Mesenteric fat pad (tissue), 1 donor: ENCODE results near the gene PTBP3. TPM values are rescaled to one million over a fixed set of nuclear protein-coding genes. Genes with fewer than 3 reads are reported as not detected.
A peak's percentile ranks its signal among the peaks of the same experiment; 100 is the strongest.
"Not testable (repeated sequence)": the region's sequence is repeated elsewhere in the genome, so short reads cannot be mapped to it uniquely, and the experiment has no call there.

Experiments
- DNase-seq: peaks from one replicate; pipeline ENCODE4 v3.0.0-alpha.2; 2020; ENCODE audit warnings: low spot score
- long read RNA-seq: library from polyadenylated mRNA; unstranded; transcript quantifications from one replicate; pipeline ENCODE4 v2.0.0, GENCODE V29; 2020
- total RNA-seq: library from RNA; stranded (reverse); fragmentation: NEBNext Ultra II Directional; extraction: Animal tissue kit (Norgen Biotek cat#: 25700); gene quantifications from one replicate; pipeline ENCODE4 v1.2.1, GENCODE V29; 2021
- donor health status: DM: yes; HTN: yes; CAD: no.

Gene PTBP3
- total RNA-seq = 53.6 TPM
- long read RNA-seq, full-length matches to known transcripts = 2 of 7 reads
- long read RNA-seq, partial matches to known transcripts = 1 of 7 reads
- long read RNA-seq, other reads (novel, unspliced or antisense) = 4 of 7 reads

DNA sequence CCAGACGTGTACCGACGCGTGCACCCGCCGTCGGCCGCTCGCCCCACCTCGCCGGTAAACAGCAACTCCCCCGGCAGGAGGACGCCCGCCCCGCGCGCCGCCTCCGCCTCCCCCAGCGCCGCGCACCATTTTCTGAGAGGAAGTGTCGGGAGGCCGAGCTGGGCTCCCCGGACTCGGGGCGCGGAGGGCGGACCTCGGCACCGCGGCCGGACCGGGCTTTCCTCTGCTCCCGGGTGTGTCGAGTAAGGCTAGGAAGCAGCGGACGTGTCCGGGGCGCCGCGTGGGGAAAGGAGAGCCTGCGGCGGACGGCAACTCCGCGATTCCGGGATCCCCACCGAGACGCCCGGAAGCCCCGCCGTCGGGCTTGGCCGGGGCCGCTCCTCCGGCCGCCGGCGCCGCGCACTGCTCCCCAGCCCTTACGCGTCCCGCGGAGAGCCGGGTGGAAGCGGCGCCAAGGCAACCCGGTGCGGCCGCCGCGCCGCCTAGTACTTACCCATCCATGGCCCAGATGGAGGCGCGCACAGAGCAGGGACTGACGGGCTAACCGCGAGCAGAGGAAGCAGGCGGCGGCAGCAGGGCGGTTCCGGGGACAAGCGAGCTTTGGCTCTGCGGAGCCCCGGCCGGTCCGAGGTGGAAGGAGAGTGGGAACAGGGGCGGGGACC, at the start of gene PTBP3:
TSS of gene PTBP3 (minus strand) at position 643 of the 662 bp plus-strand sequence. CDS start 35,754 bp downstream, outside the sequence.
- DNase-seq = peak; percentile 93

GRCh38 chr9:112382501-112383364, 49.3 kb upstream of the PTBP3 start:
- DNase-seq = no peak

- no peak for DNase-seq
These were observed 48.6 kb upstream of the PTBP3 start for GRCh38 chr9:112382066-112382465.

GRCh38 chr9:112380825-112381221, 47.4 kb upstream of the PTBP3 start:
- DNase-seq = no peak

DNA sequence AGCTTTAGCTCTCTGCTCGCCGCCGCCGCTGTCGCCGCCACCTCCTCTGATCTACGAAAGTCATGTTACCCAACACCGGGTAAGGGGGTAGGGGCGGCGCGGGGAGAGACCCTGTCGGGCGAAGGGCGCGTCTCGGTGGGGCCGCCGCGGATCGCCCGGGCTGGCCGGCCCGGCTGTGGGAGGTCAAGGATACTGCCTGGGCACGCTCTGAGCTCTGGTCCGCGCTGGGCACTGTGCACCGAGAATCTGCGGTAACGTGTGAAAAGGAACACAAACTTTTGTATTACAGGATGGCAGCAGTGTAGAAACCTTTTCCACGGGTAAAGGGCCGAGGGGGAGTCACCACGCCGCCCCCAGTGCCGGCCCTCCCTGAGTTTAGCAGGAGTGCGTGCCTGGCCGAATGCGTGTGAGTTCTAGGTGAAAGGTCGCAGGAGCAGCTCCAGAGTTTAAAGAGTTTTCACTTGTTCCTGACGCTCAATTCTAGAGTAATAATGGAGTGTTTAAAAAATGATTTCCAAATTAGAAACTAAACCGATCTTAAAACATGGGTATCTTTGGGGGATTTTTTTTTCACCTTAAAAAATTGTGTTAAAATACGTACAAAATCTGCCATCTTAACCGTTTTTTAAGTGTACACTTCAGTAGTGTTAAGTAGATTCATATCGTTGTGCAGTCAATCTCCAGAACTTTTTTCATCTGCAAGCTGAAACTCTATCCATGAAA, 46.8 kb upstream of the PTBP3 start, which contains the start of gene HSDL2:
TSS of gene HSDL2 (plus strand) at position 7 of the 723 bp plus-strand sequence. CDS start at position 63, 56 bp downstream.
- no peak for DNase-seq

DNA sequence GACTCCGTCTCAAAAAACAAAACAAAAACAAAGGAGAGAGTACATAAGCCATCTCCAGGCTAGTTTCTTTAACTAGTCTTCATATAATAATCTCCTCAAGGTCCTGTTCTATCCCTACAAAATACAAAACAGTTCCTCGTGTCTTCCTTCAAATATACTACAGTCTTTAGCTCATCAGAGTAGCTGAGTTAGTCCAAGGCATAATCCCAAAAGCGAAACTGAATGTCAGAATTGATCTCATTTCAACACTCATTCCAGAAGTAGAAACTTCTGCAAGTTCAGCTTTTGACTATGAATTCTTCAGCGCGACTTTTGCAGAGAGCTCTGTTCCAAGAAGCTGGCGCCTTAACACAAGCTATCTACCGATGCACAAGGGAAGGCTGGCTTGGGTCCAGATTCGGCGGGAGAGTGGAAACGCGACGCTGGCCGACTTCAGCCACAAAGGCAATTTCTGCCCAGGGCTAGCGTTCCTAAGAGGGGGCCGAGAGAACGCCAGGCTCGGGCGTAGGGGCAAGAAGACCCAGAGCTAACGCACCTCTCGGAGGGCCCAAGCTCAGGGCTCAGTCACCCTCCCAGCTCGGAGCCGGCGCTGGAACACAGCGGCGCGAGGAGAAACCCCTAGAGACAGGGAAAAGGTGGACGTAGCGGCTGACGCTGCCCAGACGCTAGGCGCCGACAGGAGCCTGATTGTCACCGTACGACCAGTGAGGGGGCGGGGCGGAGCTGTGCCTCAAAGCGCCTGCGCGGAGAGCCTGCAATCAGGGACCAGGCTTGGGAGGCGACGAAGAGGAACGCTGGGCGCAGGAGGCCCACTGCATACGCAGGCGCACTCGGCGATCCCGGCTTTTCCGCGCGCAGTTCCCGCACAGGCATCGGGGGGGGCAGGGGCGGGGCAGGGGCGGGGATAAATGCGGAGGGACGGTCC, 46.0 kb upstream of the PTBP3 start:
- peak; percentile 100 for DNase-seq

GRCh38 chr9:112378328-112379176, 45.1 kb upstream of the PTBP3 start:
- DNase-seq = no peak

DNA sequence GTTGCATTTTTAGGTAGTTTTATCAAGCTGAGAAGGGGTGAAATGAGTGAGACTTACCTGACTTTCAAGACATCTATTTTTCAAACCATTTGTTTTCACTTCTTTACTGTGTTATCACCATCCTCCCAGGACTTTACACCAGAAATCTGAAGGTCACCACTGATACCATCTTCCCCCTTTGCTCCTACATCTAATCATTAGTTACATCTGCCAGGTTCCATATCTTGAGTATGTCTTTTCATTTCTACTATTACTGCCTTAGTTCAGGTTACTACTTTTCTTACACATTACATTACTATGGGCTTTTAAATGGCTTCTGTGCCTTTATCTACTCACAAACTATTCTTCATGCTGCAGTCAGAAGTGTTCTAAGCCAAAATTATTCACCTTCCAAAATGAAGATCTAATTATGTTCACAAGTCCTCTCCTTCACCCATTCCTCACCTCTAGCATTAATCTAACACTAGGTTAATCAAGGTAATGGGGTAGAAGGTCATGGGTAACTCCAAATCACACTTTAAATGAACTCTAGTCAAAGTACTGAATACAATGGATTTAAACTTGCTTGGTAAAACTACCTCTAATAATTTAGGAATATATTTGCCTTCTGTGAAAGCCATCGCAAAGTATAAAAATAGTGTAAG, 44.4 kb upstream of the PTBP3 start:
- no peak for DNase-seq

DNA sequence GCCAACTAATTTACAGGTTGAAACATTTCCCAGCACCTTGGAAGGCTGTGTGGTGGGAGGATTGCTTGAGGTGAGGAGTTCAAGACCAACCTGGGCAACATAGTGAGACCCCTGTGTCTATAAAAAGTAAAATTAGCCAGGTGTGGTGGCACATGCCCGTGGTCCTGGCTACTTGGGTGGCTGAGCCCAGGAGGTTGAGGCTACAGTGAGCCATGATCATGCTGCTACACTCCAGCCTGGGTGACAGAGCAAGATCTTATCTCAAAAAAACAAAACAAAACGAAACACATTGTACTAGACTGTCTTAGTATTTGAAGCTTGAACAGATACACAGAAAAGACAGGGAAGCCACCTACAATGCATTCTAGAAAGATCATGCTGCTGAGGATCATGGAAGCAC, 43.7 kb upstream of the PTBP3 start:
- no peak for DNase-seq

- no peak for DNase-seq
These were observed 41.9 kb upstream of the PTBP3 start for GRCh38 chr9:112375361-112375760.

- DNase-seq = not testable (repeated sequence)
These were observed 40.8 kb upstream of the PTBP3 start for GRCh38 chr9:112374232-112374631.

GRCh38 chr9:112373666-112374065, 40.2 kb upstream of the PTBP3 start:
- not testable (repeated sequence) for DNase-seq

DNA sequence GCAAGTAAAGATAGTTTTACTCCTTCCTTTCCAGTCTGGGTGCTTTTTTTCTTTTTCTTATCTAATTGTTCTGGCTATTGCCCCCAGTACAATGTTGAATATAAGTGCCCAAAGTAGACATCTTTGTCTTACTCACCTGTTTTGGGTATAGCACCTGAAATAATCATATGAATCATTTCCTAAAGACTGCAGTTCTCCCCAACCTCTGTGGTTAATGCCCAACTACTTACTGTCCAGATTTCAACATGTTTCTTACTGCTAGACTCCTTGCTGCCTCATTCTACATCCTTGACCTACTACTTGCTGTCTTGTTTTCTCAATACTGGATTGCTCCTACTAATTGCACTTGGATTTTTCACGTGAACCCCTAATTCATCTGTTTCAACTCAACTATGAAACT, 37.6 kb upstream of the PTBP3 start:
- DNase-seq = no peak

DNA sequence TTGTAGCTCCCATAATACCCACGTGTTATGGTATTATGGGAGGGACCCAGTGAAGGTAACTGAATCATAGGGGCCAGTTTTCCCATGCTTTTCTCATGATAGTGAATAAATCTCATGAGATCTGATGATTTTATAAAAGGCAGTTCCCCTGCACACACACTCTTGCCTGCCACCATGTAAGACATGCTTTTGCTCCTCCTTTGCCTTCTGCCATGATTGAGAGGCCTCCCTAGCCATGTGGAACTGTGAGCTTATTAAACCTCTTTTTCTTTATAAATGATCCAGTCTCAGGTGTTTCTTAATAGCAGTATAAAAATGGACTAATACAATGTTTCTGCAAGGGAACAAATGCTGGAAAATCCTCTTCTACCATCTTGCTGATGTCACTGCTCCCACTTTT, 36.4 kb upstream of the PTBP3 start:
- no peak for DNase-seq

DNA sequence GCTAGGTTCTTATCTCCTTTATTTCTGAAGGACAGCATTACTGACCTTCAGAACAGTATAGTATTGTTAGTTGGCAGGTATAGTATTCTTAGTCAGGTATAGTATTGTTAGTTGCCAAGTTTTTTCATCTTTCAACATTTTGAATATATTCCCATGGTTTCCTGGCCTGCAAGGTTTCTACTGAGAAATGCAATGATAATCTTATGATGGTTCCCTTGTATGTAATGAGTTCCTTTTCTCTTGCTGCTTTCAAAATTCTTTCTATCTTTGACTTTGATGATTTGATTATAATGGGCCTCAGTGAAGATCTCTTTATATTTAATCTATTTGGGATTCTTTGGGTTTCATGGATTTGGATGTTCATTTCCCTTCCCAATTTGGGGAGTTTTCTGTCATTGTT, 34.0 kb upstream of the PTBP3 start:
- no peak for DNase-seq

DNA sequence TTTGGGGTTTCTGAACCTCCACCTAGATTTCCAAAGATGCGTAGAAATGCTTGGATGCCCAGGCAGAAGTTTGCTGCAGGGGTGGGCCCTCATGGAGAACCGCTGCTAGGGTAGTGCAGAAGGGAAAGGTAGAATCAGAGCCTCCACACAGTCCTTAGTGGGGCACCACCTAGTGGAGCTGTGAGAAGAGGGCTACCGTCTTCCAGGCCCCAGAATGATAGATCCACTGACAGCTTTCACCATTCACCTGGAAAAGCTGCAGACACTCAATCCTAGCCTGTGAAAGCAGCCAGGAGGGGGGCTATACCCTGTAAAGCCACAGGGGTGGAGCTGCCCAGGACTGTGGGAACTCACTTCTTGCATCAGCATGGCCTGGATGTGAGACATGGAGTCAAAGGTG, 33.2 kb upstream of the PTBP3 start:
- no peak for DNase-seq

GRCh38 chr9:112365257-112365656, 31.8 kb upstream of the PTBP3 start:
- not testable (repeated sequence) for DNase-seq

DNA sequence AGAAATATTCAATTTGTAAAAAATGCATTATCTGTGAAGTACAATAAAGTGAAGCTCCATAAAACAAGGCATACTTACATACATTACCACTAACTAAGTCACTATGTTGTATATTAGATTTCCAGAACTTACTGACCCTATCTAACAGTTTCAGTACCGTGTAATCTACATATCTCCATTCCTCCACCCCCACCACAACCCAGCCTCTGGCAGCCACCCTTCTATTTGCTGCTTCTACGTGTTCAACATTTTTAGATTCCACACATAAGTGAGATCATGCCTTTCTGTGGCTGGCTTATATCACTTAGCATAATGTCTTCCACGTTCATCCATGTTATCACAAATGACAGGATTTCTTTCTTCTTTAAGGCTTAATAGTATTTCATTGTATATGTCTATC, 31.3 kb upstream of the PTBP3 start:
- no peak for DNase-seq

GRCh38 chr9:112361601-112362000, 28.2 kb upstream of the PTBP3 start:
- no peak for DNase-seq
